Stimulated activated CD4-positive, alpha-beta T cell treated with anti-CD3 and anti-CD28 coated beads, TNF-alpha, amount 100 ng/mL, for 24 hours (primary cell): Measurements from ENCODE around the gene SLC35B2.

ENCODE experiments used
- DNase-seq, 3 experiments: peaks; one replicate each; pipeline ENCODE4 v3.0.0-alpha.2; 2020; ENCODE audit warnings: low read depth in 3 of 3

Gene SLC35B2

DNA sequence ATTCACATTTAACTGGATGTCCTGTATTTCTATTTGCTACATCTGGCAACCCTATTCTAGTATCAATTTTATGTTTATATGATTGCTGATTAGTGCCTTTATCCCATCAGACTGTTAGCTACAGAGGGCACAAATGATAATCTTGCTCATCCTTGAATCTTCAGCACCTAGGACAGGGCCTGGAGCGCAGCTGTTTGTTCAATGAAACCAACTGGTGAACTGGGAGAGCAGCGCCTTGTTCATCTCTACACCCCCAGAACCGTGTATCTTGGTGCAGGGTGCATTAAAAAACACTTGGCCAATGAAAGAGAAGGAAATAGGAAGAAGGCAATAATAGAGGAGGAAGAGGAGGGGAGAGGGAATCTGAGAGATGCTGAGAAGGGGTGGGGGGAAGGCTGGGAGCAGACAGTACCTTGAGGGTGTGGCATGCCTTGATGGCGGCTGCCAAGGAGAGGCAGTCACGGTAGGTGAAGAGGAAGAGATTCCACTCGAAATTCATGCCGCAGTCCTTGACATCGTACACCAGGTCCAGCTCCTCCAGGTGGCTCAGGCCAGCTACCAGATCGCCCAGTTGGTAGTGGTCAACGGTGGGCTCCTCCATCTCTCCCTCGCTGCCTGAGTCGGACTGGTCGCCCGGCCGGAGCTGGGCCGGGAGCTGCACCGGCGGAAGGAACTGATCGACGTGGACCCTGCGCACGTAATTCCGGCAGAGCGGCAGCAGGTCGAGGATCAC lies 28.4 kb upstream of the SLC35B2 start:
- no peak for DNase-seq

DNA sequence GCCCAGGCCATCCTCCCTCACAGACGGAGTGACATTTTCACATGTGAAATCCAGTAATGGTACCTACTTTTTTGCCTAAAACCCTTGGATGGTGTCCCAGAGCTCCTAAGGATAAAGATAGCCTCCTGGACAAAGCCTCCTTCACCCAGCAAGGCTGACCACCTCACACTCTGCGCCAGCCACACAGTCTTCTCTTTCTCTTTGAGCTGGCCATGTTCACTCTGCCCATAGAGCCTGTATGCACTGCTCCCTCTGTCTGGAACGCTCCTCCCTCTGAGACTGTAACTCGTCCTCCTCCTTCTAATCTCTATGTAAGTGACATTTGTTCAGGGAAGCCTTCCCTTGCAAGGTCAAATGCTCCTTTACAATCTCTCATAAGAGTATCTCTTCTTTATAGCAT lies 27.5 kb upstream of the SLC35B2 start:
- DNase-seq = no peak

DNA sequence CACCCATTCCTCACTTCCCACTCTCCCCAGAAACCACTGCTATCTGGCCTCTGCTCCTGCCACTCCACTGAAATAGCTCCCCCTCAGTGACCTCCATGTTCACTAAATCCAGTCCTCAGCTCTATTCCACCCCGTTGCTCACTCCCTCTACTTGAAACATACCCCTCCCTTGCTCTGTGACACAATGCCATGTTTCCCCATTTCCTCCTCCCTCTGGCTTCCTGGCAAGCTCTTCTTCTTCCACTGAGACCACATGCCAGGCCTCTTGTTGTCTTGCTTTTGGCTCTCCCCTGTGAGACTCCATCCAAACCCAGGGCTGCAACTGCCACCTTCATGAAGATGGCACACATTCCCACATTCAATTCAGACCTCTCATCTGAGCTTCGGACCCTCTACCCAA lies 26.8 kb upstream of the SLC35B2 start:
- DNase-seq = no peak

DNA sequence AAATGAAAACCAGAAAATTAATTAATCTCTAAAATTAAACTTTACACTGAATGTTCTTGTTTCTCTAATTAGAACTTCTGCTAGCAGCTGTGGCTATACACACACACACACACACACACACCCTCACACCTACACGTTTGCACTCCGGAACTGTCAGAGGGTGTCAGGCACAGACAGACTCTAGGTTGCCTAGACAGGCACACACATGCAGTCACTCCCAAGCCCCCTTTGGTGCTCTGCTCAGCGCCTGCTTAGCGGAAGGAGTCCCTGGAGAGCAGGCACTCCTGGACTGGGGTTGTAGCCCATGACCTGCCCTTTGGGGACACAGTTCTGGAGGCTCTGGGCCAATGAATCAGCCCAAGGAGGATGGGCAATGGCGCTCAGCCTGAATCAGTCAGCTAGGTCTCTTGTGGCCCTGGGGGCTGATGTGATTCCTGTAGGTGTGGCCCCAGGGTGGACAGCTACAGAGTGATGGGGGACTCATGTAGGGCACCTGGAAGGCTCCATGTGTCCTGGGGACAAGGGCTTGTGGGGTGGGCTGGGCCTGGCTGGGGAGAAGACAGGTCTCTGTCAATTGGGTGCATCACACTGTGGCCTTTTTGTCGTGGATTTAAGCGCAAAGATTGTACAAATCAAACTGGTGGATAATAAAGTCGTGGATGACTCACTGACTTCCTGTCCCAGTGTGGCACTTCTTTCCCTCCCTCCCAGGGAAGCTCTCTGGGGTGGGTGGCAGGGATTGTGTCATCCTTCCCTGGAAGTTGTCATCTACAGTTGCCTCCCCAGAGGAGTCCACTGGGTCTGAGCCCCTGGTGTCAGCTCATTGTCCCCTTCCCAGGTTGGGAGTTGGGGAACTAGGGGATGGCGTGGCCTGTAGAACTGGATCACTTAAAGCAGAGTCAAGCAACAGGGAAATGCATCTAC lies 21.7 kb upstream of the SLC35B2 start:
- DNase-seq = no peak

DNA sequence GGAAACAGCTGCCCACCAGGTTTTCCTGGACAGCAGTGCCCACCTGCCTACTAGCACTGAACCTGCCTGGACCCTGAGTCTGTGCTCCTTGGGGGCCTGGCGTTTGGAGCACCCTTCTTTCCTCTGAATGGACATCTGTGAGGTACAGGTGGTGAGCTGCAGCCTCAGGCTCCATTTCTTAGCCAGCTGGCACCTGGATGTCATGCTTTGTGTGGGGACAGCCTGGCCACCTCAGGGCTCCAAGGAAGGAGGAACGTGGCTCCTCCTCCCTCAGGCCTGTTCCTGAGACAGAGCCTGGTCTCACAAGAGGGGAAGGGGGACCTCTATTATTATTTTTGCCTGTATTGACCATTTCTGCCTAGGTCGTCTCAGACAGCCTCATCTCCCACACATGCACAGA lies 21.0 kb upstream of the SLC35B2 start:
- no peak for DNase-seq

DNA sequence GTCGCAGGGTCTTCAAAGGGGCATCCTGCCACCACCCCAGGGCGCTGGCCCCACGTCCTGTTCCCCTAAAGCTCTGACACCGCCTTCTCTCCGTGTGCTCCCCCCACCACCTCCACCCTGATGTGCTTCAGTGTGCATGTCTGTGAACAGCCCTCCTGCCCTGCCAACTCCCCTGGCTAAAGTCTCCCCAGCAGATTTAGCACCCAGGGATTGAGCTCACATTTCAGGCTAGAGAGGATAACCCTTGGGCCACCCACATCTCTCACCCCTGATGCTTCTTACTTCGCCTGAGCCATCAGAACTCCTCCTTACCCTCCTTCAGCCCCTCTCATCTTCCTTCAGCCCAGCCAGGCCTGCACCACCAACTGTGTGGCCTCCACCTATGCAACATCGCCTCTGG lies 20.4 kb upstream of the SLC35B2 start:
- DNase-seq = no peak

DNA sequence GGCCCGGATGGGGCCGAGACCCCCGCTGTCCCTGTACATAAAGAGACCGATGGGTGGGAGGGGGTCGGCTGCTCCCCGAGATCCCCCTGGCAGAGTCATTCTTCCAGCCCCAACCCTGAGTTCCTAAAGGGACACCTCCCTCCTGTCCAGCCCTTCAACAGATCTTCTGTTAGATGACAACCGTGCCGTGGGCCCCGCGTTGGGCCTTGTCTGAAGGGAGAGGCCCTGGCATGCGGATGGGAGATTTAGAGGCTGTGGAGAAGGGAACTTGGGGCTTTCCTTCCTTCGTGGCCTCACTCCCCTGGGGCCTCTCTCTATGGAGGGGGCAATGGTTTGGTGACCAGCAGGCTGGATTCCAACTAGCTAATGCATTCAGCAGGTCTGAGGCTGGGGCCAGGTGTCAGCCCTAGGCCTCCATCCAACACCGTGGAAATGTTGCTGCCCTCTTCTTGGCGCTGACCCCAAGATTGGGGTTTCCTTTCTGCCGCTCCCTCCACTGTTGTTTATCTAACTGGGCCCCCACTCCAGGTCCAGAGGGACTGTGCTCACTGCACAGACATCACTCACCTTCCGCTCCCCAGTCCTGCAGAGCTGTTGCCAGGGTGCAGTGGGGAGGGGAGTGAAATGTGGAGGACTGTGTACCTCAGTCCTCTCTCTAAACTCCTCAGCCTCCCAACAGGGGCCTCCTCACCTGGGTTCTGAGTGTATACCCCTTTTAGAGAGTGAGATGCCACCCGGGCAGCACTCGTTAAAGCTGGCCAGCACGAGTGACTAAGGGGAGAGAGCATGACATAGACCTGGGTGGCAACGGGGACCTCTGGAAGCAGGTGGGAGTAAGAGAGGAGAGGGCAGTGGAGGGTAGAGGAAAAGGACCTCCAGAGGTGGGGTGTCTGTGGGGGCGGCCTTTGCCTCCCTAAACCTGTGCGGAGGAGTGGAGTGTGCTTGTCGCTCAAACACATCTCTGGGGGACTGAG lies 19.6 kb upstream of the SLC35B2 start:
- no peak for DNase-seq

DNA sequence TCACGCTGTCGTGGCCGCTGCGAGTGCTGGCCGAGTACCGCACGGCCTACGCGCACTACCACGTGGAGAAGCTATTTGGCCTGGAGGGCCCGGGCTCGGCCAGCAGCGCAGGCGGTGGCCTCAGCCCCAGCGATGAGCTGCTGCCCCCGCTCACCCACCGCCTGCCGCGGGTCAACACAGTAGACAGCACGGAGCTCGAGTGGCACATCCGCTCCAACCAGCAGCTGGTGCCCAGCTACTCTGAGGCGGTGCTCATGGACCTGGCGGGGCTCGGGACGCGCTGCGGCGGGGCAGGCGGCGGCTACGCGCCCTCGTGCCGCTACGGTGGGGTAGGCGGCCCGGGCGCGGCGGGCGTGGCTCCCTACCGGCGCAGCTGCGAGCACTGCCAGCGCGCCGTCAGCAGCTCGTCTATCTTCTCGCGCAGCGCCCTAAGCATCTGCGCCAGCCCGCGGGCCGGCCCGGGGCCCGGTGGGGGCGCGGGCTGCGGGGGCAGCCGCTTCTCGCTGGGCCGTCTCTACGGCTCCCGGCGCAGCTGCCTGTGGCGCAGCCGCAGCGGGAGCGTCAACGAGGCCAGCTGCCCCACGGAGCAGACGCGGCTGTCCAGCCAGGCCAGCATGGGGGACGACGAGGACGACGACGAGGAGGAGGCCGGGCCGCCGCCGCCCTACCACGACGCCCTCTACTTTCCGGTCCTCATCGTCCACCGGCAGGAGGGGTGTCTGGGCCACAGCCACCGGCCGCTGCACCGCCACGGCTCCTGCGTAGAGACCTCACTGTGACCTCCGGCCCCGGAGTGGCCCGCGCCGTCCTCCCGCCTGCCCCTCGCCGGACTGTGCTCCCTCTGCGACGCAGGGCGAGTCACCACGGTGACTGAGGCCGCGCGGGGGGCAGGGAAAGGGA lies 18.7 kb upstream of the SLC35B2 start:
- DNase-seq = no peak

DNA sequence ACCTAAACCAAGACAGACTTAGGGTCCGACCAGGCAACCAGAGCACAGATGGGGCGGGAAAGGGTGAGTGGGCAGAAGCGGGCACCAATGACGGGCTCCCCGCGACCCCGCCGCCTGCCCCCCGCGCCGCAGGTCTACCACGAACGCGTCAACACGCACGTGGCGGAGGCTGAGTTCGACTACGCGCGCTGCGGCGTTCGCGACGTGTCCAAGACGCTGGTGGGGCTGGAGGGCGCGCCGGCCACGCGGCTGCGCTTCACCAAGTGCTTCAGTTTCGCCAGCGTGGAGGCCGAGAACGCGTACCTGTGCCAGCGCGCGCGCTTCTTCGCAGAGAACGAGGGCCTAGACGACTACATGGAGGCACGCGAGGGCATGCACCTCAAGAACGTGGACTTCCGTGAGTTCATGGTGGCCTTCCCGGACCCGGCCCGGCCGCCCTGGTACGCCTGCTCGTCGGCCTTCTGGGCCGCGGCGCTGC lies 18.0 kb upstream of the SLC35B2 start:
- DNase-seq = no peak

DNA sequence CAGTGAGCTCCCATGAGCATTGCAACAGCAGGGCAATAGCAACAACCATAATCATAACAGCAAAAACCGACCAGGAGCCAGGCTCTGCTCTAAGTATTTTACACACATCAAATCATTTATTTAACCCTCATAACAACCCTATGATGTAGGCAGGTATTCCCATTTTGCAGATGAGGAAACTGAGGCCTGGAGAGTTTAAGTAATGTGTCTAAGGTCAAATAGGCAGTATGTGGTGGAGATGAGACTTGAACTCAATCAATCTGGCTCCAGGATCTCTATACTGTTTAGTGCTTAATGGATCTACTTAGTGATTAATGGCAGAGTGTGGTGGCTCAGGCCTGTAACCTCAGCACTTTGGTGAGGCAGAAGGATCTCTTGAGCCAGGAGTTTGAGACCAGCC lies 16.3 kb upstream of the SLC35B2 start:
- DNase-seq = no peak

DNA sequence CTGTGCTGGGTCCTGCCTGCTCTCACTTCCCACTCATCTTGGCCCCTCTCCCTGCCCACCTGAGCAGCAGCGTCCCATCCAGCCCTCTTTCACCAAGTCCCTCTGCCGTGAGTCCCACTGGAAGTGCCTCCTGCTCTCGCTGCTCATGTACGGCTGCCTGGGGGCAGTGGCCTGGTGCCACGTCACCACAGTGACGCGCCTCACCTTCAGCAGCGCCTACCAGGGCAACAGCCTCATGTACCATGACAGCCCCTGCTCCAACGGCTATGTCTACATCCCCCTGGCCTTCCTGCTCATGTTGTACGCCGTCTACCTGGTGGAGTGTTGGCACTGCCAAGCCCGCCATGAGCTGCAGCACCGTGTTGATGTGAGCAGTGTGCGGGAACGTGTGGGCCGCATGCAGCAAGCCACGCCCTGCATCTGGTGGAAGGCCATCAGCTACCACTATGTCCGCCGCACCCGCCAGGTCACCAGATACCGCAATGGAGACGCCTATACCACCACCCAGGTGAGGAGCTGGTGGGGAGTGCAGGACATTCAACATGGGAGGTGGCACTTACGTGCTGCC lies 15.8 kb upstream of the SLC35B2 start:
- DNase-seq = no peak

DNA sequence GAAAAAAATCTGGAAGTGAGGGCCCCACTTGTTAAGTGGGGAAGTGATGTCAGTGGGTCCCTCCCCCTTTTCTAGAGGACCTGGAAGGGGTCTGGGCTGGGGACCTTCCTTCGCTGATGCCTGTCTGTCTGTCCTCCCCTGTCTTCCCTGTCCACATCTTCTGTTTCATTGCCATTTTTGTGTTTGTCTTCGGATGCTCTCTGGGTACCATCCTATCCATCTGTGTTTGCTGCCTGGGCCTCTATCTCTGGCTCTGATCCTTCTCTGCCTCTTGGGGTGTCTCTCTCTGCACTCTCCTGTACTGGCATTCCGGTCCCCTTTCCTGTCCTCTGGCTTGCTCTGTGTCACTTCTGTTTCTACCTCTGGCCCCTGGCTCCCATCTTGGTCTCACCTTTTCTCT lies 15.2 kb upstream of the SLC35B2 start:
- no peak for DNase-seq

DNA sequence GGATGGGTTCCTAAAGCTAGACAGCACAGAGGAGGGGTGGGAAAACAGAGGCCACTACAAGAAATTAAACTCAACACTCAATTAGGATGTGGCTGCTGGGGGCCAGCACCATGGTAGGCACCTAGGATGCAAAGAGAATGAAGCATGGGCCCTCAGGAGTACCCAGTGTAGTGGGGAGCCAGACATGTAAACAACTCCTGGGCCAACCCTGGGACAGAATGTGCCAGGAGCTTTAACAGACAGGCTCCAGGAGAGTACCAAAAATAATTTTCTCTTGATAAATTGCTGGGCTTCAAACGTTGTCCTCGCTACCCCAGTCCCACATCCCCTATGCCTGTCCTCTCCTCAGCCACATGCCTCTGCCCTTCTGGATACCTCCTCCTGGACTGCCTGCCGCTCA lies 14.6 kb upstream of the SLC35B2 start:
- DNase-seq = no peak

DNA sequence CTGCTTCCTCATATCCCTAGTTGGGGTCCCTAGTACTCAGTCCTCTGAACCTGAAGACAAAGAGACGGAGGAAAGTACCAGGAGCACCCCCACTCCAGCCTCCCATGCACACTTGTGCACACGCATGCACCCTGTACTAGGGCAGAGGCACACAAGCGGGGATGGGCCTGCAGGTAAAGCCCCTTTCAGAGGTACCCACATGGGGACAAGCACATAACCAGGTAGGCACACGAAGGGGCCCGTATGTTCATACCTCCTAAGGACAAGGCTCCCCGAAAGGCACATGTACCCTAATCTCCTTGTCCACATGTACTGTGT lies 14.0 kb upstream of the SLC35B2 start:
- no peak for DNase-seq

DNA sequence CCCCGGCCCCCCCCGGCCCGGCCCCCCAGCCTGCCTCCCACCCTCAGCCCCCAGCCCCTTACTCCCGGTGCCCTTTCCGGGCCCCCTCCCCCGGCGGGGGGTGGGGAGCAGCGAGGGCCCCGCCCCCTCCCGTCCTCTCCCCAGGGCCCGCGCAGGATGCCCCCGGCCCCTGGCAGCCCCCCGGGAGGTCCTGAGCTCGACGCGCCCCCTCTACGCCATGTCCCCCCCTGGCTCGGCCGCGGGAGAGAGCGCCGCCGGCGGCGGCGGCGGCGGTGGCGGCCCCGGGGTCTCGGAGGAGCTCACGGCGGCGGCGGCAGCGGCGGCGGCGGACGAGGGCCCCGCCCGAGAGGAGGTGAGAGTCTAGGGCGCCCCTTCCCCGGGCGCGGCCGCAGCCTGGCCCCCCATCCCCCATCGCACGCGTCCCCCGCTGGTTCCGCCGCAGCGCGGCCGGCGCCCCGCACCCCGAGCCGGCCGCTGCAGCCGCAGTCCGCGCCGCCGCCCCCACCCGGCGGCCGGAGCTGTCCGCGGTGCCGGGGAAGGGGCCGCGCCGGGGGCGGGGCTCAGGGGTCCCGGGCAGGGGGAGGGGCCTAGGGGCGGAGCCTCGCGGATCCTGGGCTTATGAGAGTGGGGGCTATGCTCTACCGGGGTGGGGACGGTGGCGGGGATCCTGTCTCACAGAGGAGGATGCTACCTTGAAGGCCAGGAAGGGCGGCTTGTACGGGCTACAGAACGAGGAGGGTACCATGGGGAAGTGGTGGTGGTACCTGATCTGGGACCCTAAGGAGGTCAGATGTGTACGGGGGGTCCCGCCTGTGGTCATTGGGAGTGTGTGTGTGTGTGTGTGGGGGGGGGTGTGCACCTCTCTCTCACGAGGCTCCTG lies 13.4 kb upstream of the SLC35B2 start:
- DNase-seq = no peak

DNA sequence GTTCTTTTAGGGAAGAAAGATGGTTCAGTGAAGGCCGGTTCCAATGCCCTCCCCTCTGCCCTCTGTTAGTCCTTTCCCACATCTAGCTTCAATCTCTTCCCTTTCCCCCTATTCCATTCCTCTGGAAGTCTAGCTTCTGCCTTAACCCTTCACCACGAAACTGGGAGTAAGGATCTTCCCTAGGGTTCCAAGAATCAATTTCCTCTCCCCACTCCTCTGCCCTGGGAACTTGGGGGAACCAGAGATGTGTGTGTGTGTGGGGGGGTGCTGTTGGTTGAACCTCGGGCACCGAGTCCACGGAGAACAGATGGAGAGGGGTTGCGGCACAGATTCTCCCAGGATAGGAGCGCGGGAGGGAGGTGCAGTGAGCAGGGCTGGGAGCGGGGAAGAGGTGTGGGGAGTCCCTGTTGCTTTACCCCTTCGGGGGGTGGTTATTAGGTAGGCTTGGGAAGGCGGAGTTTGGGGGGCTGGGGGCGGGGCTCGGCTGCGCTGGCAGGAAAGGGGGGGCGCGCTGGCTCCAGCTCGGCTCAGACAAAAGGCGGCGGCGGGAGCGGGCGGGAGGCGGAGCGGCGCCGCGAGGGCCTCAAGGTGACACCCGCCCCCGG lies 12.7 kb upstream of the SLC35B2 start, which contains the start of gene TMEM151B:
TSS of gene TMEM151B (plus strand) at position 530 of the 605 bp plus-strand sequence. CDS start 293 bp downstream, outside the sequence.
- DNase-seq = no peak

DNA sequence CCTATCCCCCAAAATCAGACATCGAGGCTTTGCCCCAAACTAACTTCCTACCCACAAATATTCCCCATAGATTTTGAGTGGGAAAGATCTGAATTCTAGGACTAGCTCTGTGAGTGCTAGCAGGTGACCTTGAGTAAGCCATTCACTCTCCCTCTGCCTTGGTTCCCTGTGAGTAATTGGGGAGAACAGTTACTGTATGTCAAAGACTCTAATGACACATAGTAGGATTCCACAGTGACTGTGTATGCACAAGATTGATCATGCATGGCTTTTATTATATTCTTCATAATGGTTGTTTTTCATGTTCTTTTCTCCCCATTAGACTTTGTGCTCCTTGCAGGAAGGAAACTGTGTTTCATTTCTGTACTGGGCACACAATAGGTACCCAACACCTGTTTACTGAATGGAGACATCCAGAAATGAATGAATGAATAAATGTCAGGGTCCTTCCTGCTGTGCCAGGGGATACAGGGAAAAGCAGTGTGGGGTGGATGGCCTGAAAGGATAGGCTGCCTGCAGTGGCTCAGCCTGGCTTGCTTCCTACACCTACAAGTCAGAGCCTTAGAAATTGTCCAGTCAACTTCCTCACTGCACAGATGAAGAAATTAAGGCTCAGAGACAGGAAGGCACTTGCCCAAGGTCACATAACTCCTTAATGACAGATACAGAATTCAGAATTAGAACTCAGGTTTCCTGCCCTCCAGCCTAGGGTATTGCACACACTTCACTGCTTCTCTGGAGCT lies 12.0 kb upstream of the SLC35B2 start:
- no peak for DNase-seq

DNA sequence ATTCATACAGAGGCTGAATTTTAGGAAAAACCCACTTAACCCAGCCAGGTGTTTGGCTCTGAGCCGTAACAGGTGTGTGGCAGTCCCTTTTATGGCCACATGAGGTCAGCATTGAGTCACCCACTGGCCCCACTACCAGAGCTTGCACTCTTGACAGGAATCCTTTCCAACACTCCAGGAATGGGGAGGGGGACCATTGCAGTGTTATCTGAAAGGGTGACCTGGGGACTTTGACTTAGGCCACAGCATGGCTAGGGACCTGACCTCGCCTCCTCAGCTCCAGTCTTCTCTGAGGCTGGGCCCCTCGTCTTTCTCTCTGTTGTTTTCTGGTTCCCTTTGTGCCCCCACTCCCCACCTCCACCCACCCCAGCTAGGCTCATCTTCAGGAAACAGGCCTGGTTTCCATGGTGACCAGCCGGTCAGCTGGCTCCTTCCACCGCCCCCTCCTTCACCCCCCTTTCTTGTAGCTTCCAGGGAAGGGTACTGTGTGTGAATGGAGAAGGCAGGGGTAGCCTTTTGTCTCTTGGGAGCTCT lies 10.8 kb upstream of the SLC35B2 start:
- peak in 2 of 3 experiments; percentile 43 to 57 for DNase-seq
